Right kidney (tissue), 9 donors: ENCODE measurements around the gene TM6SF1.
"Not testable (repeated sequence)": the region's sequence is repeated elsewhere in the genome, so short reads cannot be mapped to it uniquely, and the experiment has no call there.

Experiments used
- DNase-seq: peaks from one replicate; pipeline ENCODE4 v3.0.0-alpha.2; 2016
- long read RNA-seq, 8 donors: transcript quantifications; one replicate each; lab custom pipeline, GENCODE V29; 2026

Gene TM6SF1
- long read RNA-seq, donor 1, partial matches to known transcripts, result 0 of 1 reads
- long read RNA-seq, donor 1, other reads (novel, unspliced or antisense), result 0 of 1 reads
- long read RNA-seq, donor 2, partial matches to known transcripts, result 0 of 1 reads
- long read RNA-seq, donor 2, other reads (novel, unspliced or antisense), result 0 of 1 reads
- long read RNA-seq, donor 3, partial matches to known transcripts, result 17 of 46 reads
- long read RNA-seq, donor 3, other reads (novel, unspliced or antisense), result 29 of 46 reads
- long read RNA-seq, donor 4, partial matches to known transcripts, result 117 of 118 reads
- long read RNA-seq, donor 4, other reads (novel, unspliced or antisense), result 0 of 118 reads
- long read RNA-seq, donor 5, partial matches to known transcripts, result 8 of 9 reads
- long read RNA-seq, donor 5, other reads (novel, unspliced or antisense), result 0 of 9 reads
- long read RNA-seq, donor 6, partial matches to known transcripts, result 0 of 1 reads
- long read RNA-seq, donor 6, other reads (novel, unspliced or antisense), result 0 of 1 reads
- long read RNA-seq, donor 7, result 0 reads
- long read RNA-seq, donor 8, partial matches to known transcripts, result 0 of 1 reads
- long read RNA-seq, donor 8, other reads (novel, unspliced or antisense), result 0 of 1 reads

DNA sequence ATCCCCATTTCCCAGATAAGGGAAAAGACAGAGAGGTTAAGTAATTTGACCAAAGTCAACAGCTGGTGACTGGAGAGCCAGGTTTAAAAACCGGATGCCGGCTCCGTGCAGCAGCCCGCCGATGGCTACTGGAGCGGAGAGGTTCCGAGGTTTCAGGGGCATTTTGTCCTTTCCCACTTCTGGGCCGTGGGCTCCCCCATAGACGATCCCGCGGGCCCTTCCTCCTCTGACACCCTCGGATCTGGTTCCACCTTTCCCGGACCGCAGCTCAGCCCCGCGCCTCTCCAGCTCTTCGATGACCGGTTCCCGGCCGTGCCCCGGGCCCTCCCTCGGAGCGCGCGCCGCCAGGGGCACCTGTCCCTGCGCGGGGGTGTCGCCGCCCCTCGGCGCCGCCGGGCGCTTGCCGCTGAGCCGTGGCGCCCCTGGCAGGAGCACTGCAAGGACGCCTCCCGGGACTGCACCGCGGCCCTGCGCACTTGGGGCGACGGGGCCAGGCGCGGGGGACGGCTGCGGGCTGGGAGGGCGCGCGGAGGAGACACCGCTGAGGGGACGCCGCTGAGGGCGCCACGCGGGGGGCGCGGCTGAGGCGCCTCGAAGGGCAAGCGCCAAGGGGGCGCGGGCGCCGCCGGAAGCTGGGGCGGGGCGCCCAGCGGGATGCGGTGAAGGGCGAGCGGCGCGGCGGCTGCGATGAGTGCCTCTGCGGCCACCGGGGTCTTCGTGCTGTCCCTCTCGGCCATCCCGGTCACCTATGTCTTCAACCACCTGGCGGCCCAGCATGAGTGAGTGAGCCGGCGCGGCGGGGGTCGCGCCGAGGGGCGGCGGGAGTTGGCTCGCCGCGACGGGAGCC lies at the start of gene TM6SF1:
TSS of gene TM6SF1 (plus strand) at position 652 of the 847 bp plus-strand sequence. CDS start at position 688, 36 bp downstream.
- DNase-seq, result peak; percentile 49

DNA sequence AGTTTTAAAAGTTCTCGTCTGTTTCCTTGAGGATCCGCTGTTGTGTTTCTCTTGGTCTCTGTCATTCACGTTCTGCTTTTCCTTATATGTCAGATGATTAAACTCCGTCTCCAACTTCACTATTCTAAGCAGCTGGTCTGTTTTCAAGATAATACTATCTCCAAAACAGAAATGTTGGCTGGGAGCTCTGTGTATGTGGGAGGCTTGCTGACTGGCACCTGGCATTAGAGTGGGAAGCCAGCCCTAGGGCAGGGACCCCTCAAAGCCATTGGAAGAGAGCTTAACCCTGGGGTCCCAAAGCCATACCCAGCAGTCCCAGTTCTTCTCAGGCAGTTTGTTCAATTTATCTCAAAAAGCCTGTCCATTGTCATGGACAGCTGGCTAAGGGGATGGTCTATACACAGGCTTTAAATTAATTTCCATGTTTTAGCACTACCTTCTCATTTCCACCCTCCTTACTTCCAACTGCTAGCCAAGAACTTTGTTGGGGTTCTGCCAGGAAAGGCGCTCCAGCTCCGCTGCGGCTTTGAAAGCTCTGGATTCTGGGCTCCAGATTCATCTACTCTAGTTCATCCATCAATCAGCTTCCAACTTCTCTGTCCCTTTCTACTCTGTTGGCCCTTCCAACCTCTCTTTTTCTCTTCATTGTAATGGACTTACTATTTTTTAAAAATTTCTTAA lies 49.6 kb upstream of the TM6SF1 start:
- DNase-seq, result no peak

DNA sequence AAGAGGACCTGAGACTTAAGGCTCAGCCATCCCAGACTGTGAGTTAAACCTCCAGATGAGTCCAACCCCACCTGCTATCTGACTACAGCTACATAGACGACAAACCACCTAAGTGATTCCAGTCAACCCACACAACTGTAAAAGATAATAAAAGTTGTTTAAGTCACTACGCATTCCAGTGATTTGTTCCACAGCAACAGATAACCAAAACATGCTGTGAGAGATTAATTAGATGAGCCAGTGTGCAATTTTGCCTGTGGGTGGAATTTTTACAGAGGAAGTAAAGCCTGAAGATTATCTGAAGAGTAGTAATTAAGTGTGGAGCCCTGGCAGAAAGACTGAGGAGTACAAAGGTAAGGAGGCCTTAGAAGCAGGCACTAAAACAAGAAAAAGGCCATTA lies 45.8 kb upstream of the TM6SF1 start:
- DNase-seq, result no peak

DNA sequence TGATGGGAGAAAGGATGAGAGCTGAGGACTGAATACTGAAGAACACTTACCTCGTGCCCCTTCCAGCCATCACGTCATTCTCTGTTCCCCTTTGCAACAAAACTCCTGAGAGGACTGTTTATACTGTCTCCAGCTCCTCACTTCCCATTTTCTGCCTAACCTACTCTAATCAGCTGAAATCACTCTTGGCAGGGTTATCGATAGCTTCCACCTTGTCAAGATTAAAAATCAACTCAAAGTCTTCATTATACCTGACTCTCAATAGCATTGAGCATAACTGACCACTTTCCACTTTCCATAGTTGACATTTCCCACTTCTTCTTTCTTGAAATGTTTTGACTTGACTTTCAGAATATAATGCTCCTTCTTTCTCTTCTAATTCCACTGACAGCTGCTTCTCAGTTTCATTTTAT lies 44.7 kb upstream of the TM6SF1 start:
- no peak for DNase-seq

DNA sequence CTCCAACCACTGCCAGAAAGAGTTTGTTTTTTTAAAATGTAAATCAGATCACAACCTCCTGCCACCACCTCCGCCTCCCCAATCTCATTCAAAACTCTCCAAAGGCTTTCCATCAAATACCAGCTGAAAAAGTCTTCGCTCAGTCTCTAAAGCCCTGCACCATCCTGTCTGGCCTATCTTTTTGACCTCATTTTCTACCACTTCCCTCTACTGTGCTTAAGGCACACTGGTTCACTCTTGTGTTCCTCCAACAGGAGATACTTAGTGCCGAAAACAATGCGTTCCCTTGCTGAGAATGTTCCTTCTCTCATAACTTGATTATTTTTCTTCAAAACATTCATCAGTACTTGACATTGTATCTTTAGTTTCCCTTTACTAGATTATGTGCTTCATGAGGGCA lies 43.9 kb upstream of the TM6SF1 start:
- DNase-seq, result no peak

DNA sequence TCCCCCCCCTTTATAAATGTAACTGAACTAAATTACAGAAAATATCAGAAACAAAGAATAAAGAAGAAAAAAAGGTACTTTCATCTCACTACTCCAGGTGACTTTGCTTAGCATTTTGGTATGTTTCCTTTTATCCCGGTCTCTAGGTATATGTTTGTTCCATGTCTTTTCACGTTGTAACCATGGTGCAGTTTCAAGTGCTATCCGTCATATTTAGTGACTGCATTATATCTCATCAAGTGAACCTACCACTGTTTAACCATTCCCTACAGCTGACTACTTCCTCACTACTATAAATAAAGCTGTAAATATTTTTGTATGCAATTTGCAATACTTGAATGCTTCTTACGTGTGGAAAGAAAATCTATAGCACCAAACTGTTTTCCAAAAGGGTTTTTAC lies 42.6 kb upstream of the TM6SF1 start:
- no peak for DNase-seq

DNA sequence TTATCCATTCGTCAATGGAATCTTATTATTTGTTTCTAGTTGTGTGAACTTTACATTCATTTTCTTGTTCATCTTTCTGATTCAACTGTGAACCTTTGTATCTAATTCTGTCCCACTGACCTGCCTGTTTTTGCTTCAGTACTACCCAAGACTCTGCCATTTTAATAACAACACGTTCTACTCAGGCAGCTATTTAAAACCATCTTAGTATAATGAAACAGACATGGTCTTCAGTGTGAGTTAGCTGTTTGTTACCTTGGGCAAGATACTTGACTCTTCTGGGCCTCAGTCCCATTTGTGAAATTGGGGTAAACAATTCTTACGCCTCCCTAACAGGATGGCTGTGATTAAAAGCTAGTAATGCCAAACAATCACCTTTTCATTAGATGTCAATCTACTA lies 42.0 kb upstream of the TM6SF1 start:
- DNase-seq, result no peak

DNA sequence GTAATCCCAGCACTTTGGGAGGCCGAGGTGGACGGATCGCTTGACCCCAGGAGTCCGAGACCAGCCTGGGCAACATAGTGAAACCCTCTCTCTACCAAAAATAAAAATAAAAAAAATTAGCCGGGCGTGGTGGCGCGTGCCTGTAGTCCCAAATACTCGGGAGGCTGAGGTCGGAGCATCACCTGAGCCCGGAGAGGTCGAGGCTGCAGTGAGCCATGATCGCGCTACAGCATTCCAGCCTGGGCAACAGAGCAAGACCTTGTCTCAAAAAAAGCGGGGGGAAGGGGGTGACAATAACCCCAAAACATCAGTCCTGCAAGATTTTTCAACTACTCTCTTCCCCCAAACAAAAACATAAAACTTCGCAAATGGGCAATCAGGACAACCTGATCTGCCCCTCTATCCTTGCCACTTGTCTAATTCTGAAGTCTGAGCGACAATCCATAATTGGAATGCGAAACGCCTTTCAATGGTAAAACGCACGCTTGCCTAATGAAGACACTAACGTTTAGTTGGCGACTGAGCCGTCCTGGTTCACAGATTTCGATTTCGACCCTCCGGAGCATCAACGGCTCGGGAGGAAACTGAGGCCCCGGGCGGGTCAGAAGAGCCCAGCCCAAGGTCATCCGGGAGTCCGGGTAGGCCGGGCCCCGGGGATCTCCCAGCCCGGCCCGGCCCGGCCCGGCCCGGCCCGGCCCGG lies 41.3 kb upstream of the TM6SF1 start:
- DNase-seq, result no peak

DNA sequence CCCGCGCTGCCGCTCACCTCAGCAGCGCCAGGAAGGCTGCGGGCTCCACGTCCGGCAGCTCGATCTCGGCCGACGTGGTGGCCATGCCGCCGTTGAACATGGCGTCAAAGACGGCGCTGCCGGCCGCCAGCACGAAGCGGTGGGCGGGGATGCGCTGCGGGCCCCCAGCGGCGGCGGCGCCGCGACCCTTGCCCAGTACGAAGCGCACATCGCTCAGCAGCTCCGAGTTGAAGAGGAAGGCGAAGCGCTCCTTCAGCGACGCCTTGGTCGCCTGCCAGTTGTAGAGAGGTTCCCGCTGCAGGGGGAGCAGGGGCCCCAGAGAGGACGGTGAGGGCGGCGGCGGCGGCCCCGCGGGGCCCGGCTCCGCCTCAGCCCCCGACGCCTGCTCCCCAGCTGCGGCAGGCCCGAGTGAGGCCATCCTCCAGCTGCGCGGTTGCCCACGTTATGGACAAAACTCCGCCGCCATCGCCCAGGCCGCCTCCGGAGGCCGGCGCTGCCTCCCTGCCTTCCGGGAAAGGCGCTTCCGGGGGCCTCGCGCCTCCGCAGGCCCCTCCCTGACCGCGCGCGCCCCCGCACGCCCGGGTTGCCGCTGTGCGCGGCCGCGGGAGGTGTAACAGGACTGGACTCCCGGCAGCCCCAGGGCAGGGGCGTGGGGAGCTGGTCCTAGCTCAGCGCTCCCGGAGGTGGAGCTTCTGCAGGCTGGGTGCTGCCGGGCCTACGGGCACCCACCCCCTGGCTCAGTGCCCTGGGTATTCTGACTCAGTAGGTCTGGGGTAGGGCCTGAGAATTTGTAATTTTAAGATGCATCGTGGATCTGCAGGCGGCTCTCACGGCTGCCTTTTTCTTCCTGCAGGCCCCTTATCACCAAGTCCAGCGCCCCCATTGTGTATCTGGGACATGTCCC lies 40.5 kb upstream of the TM6SF1 start, which contains the start of gene BTBD1:
TSS of gene BTBD1 (minus strand) at position 519 of the 904 bp plus-strand sequence. CDS start at position 418, 101 bp downstream.
- peak; percentile 98 for DNase-seq

DNA sequence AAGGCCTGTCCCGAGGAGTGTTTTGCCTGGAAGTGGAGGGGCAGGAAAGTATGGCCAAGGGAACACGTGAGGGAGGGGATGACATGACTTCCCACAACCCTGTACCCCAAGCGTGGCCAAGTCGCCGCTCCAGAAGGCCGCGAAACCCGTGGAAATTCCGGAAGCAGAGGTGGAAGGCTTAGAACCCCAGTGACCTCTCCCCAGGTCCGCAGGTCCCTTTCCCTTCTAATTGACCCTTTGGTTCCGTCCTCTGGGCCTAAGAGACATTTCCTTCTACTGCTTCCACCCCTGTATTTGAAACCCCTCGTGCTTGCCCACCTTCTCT lies 39.8 kb upstream of the TM6SF1 start:
- DNase-seq, result no peak

DNA sequence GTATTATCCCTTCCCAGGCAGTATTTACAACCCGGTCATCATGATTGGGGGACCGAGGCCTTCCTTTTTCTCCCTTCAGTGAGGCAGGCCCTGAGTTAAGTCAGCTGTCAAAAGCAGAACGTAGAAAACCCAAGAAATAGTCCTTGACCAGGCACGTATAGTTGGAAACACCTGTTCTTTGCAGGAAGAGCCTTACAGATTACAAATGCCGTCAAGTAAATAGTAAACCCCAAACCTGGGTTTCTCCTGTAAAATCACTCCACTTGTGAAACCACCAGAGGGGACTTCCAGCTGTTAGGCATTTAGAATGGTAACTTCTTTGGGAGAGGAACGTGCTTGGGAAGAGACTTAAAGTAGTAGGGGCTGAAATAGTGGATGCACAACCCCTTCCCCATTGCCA lies 39.4 kb upstream of the TM6SF1 start:
- peak; percentile 8 for DNase-seq

DNA sequence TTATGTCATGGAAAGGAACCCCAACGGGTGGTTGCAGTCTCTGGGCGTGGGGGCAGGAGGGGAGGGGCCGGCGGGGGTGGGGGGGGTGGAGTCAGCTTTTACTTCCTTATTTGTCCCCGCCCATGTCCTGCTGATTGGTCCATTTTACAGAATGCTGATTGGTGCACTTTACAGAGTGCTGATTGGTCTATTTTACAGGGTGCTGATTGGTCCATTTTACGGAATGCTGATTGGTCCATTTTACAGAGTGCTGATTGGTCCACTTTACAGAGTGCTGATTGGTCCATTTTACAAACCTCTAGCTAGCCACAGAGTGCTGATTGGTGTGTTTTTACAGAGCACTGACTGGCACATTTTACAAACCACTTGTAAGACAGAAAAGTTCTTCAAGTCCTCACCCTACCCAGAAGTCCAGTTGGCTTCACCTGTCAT lies 38.2 kb upstream of the TM6SF1 start:
- not testable (repeated sequence) for DNase-seq

DNA sequence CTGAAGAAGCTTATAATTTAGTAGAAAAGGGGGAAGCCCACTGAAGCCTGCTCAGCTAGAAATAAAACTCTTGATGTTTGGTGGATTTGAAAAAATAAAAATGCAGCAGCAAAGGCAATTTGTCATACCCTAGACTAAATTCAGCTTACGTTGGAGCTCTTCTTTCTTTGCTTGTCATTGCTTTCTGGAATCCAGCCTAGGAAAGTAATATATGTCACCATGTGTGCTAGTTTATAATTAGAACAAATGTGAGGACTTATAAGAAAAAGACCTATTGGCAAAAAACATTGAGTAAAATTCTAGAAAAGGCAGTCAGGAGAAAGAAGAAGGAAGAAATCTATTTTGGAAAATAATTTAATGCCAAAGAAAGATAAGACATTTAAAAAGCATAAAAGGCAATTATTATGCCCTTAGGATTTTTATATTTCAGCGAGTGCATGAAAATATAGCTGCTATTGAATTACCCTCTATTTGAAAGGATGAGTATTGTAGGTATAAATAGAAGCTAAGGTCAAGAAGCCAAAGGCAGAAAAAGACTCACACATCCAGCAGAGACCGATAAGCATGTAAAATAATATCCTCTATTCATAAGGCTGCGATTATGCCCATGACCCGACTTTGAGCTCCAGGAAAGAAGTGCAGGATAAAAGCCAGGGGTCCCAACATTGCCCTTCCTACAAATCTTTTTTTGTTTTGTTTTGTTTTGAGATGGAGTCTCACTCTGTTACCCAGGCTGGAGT lies 29.8 kb upstream of the TM6SF1 start:
- DNase-seq, result no peak

DNA sequence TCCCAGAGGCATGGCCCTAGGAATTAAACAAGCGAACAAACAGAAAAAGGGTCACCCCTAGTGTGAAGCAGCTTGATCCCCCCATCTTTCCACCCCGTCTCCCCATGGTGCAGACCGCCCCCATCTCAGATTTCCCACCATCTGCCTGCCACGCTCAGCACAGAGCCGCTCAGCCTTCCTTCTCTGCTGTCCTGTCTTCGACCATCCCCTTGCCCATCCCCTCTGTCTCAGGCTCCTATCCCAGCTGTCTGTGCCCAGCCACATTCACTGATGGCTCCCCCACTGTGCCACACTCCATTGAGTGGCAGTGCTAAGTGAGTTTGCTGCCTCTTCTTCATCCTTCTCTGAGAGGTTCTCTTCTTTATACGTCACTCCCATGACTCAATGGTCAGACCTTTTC lies 28.7 kb upstream of the TM6SF1 start:
- DNase-seq, result no peak

DNA sequence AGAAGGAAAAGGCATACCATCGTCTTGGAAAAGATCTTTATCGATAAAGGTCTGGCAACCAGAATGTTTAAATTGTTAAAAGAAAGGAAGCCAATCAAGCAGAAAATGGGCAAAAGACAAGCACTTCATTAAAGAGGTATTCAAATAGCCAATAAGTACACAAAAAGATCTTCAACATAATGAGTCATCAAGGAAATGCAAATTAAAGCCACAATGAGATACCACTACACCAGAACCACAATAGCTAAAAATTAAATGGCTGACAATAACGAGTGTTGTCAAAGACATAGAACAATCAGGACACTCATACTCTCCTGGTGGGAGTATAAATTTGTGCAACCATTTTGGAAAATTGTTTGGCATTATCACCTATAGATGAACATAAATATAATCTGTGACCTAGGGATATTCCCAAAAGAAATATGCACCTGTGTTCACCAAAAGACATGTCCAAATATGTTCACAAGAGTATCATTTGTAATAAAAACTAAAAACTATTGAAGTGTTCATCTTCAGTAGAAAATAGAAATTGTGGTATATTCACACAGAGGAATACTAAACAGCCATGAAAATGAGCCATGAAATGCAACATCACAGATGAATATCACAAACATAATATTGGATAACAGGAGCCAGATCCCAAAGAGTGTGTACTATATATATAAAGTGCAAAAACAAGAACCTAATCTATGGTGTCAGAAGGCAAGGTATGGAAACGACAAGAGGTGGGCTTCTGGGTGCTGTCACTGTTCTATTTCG lies 26.0 kb upstream of the TM6SF1 start:
- no peak for DNase-seq

DNA sequence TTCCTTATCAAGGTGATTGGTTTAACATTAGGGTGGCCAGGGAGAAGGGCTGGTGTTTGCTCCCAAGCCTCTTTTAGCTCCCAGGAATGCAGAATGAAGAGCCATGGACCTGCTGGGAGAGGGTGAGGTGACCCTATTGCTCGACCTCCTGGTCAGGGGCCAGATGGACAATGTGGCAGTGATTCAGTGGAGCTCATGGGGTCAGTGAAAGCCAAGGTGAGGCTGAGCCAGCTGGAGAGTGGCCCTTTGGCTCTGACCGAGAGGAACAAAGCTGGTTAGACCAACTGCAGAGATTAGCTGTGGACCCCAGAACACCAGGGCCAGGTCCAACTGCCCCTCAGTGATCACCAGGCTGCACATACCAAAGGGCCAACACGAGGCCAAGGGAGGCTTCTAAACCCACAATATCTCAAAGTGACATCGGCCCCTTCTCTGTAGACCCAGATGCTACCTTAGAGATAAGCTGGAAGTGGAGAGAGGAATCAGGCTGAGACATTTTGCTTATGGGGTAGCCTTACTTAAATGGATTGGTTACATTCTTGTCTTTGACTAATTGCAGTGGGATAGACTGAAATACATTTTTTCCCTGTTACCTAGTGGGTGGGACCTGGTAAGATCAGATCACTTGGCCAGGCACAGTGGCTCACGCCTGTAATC lies 24.6 kb upstream of the TM6SF1 start:
- DNase-seq, result no peak

DNA sequence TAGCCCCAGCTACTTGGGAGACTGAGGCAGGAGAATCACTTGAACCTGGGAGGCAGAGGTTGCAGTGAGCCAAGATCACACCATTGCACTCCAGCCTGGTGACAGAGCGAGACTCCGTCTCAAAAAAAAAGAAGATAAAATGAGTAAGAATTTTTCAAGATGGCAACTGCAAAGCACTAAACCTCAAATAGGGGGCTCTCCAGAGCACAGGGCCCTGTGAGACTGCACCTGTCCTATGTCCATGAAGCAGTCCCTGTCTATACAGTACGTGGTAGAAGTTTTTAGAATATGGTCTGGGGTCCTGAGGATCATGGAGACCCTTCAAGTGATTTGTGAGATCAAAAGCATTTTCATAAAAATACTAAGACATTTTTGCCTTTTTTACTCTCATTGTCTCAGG lies 22.0 kb upstream of the TM6SF1 start:
- DNase-seq, result not testable (repeated sequence)

DNA sequence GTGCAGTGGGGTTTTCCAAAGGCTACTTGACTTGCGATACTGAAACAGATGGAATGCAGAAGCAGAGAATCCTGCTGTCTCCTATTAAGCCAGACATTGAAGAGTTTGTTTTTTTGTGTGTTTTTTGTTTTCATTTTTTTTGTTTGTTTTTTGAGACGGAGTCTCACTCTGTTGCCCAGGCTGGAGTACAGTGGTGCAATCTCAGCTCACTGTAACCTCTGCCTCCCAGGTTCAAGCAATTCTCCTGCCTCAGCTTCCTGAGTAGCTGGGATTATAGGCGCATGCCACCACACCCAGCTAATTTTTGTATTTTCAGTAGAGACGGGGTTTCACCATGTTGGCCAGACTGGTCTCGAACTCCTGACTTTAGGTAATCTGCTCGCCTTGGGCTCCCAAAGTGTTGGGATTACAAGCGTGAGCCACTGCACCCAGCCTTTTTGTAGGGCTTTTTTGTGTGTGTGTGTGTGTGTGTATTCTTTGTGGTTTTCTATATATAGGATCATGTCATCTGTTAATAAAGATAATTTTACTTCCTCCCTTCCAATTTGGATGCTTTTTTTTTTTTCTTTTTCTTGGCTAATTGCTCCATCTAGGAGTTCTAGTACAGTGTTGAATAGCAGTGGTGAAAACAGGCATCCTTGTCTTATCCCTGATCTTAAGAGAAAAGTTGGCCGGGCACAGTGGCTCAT lies 21.4 kb upstream of the TM6SF1 start:
- not testable (repeated sequence) for DNase-seq
